CD4-positive, alpha-beta T cell treated with Interferon alpha-2 for 1 hour (primary cell): Measurements from ENCODE around the gene LUC7L3.
"Not testable (repeated sequence)": the region's sequence is repeated elsewhere in the genome, so short reads cannot be mapped to it uniquely, and the experiment has no call there.

Experiments
- DNase-seq, 2 donors: peaks; one replicate each; pipeline ENCODE4 v3.0.0-alpha.2; 2020 to 2022

The LUC7L3 gene, protein sequence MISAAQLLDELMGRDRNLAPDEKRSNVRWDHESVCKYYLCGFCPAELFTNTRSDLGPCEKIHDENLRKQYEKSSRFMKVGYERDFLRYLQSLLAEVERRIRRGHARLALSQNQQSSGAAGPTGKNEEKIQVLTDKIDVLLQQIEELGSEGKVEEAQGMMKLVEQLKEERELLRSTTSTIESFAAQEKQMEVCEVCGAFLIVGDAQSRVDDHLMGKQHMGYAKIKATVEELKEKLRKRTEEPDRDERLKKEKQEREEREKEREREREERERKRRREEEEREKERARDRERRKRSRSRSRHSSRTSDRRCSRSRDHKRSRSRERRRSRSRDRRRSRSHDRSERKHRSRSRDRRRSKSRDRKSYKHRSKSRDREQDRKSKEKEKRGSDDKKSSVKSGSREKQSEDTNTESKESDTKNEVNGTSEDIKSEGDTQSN

DNA sequence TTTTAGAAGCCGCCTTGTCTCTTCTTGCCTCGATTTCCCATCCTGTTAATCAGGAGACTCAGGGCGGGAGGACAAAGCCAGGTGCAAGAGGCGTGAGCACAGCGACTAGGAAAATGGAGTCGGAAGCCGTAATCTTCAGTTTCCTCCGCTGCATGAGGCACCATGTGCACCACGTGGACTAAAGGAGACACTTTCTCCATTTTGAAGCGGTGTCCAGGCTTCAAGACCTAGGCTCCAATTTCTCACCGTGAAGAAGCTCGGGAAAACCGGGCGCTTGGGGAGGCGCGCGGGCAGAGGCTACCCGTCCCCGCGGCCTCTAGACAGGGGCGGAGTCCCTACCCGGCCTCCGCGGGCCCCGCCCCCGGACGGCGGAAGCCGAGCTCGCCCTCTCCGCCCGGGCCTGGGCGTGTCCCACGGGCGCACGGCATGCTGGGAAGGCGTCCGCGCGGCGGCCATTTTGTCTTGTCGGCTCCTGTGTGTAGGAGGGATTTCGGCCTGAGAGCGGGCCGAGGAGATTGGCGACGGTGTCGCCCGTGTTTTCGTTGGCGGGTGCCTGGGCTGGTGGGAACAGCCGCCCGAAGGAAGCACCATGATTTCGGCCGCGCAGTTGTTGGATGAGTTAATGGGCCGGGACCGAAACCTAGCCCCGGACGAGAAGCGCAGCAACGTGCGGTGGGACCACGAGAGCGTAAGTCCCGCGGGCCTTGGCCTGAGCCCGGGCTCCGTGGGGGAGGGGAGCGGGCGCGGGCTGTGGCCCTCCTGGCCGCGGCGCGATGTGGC lies at the start of gene LUC7L3:
Gene LUC7L3, plus strand, starts transcription at position 460 of the 780 bp plus-strand sequence. Its CDS starts 130 bp downstream, at position 590.
- peak; percentile 89 to 94 for DNase-seq

DNA sequence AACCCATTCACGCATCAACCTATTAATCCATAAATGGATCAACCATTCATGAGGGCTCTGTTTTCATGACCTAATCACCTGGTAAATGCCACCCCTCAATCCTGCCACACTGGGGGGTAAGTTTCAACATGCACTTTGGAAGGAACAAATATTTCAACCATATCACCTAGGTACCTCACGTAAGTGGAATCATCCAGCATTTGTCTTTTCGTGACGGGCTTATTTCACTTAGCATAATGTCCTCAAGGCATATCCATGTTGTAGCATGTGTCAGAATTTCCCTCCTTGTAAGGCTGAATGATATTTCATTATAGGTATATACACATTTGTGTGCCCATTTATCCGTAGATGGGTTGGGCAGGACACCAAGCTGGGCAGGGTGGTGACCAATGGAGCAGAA lies 47.3 kb upstream of the LUC7L3 start:
- DNase-seq = no peak

DNA sequence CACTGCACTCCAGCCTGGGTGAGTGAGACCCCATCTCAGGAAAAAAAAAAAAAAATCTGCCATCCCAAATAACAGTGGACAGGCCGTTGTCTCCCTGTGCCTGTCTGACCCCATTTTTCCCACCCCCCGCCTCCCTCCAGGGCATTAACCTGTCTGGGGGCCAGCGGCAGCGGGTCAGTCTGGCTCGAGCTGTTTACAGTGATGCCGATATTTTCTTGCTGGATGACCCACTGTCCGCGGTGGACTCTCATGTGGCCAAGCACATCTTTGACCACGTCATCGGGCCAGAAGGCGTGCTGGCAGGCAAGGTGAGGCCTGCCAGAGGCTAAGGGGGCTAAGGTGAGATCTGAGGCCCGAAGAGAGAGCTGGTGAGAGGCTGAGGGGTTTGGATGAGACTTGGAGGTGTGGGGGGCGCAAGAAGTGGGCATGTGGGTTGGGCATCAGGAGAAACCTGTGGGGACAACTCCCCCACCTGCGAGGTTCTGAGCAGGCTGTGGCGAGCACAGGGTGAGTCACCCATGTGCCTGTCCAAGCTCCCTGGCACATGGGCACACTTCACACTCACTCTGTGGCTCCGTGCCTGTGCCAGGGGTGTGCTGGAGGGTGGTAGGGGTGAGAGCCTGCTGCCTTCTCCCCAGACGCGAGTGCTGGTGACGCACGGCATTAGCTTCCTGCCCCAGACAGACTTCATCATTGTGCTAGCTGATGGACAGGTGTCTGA lies 46.4 kb upstream of the LUC7L3 start:
- DNase-seq = no peak

DNA sequence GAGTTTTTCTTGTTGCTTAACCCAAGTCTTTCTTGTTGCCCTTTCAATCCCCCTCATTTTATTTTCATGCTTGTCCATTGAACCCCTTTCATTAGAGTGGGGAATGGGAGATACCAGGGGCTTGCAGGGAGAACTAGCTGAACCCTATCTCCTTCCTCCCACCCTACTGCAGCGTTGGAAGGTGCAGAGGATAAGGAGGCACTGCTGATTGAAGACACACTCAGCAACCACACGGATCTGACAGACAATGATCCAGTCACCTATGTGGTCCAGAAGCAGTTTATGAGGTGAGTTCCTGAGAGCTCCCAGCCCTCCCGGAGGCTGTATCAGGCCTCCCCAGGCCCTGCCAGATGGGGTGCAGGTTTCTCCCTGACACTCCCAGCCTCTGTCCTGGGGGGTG lies 44.2 kb upstream of the LUC7L3 start:
- DNase-seq = no peak

DNA sequence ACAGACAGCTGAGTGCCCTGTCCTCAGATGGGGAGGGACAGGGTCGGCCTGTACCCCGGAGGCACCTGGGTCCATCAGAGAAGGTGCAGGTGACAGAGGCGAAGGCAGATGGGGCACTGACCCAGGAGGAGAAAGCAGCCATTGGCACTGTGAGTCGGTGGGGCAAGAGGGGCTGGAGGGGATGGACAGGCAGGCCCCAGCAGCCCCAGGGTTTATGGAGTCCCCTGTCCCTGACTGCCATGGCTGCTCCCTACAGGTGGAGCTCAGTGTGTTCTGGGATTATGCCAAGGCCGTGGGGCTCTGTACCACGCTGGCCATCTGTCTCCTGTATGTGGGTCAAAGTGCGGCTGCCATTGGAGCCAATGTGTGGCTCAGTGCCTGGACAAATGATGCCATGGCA lies 43.8 kb upstream of the LUC7L3 start:
- DNase-seq = no peak

- no peak for DNase-seq
Observed at GRCh38 chr17:50676065-50676975, 43.1 kb upstream of the LUC7L3 start.

DNA sequence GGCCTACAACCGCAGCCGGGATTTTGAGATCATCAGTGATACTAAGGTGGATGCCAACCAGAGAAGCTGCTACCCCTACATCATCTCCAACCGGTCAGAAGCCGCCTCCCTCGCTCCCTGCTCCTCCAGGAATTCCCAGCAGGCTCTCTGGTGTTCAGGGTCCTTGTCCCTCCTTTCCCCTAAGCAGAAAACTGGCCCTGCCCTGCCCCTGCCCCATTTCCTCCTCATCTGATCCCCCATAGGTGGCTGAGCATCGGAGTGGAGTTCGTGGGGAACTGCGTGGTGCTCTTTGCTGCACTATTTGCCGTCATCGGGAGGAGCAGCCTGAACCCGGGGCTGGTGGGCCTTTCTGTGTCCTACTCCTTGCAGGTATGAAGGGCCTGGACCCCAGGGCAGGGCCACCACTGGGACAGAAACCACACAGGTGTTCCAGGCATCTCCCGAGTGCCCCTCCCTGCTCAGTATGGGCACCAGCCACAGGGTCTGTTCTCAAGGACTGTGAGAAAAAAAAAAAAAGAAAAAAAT lies 41.5 kb upstream of the LUC7L3 start:
- DNase-seq = no peak

DNA sequence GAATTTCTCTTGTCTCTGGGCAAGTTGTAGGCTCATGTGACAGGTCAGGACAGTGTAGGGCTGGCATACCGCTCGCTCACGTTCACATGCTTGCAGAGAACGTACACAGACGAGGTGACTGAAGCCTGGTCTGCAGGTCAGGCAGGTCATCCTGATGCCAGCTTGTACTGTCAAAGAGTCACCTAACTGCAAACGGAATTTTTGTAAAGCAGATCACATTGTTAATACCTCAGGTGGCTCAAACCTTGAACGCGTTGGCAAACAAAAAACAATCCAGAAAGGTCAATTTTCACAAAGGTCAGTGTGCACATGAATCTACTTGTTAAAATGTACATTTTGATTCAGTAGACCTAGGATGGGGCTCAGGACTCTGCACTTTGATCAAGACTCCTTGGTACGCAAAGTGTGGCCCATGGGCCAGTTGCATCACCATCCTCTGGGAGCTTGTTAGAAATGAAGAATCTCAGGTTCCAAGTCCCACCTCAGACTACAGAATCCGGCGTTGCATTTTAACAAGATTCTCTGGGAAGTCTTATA lies 40.3 kb upstream of the LUC7L3 start:
- DNase-seq = no peak

GRCh38 chr17:50680126-50680525 lies 39.3 kb upstream of the LUC7L3 start:
- no peak for DNase-seq

- DNase-seq = not testable (repeated sequence)
Observed at GRCh38 chr17:50680543-50681262, 38.7 kb upstream of the LUC7L3 start.

DNA sequence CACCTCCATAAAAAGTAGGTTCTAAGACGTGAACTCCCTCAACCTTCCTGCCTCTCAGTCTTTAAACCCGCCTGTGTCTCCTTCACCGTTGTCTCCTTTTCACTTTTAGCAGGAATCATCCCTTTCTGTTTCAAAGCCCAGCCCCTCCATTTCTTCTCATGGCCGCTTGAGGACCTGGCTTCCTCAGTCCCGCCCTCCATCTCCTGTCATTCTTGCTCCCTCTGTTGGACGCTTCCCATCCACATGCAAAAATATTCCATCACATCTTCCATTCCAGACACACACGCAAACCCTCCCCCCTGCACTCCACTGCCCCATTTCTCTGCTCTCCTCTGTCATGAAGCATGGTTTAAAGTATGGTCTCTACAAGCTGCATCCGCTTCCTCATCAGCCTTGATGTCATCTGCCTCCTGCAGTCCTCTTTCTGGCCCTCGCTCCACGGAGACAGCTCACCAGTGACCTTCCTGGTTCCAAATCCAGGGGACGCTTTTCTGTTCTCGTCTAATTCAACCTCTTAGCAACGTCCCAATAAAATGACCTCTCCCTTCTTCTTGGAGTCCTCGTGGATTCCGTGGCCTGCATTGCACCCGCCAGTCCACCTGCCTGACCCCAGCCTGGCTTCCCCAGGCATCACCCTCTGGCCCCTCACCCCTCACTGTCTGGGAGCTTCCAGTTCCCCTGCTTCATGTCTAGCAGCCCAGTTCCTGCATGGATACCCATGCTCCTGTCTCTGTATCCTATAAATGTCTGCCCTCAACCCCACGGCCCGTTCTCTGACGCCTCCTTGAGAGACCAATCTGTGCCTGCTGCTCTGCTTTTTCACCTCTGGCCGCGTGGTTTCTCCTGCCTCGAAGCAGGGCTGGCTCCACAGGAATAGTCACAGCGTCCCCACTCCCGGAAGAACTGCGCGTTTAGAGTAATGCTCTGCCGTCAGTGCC lies 37.9 kb upstream of the LUC7L3 start:
- DNase-seq = peak in 1 of 2 donors; percentile 12

DNA sequence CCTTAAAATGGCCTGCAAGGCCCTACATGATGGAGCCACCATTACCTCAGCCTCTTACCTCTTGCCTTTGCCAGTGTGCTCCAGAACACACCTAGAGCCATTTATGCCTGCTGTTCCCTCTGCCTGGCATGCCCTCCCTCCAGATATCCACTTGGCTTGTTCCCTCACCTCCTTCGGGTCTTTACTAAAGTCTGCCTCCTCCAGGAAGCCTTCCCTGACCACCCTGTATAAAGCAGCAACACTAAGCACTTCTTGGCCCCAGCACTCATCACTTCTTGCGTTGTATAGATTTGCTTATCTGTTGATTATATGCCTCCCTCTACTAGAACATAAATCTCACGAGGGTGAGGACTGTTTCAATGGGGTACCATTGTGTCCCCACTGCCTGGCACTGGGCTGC lies 37.0 kb upstream of the LUC7L3 start:
- DNase-seq = no peak

DNA sequence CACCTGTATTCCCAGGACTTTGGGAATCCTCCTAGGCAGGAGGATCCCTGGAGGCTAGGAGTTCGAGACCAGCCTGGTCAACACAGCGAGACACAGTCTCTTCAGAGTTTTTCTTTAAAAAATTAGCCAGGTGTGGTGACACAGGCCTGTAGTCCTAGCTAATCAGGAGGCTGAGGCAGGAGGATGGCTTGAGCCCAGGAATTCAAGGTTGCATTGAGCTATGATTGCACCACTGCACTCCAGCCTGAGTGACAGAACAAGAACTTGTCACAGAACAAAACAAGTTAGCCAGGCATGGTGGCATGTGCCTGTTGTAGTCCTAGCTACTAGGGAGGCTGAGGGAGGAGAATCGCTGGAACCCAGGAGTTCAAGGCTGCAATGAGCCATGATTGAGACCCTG lies 36.5 kb upstream of the LUC7L3 start:
- DNase-seq = no peak

DNA sequence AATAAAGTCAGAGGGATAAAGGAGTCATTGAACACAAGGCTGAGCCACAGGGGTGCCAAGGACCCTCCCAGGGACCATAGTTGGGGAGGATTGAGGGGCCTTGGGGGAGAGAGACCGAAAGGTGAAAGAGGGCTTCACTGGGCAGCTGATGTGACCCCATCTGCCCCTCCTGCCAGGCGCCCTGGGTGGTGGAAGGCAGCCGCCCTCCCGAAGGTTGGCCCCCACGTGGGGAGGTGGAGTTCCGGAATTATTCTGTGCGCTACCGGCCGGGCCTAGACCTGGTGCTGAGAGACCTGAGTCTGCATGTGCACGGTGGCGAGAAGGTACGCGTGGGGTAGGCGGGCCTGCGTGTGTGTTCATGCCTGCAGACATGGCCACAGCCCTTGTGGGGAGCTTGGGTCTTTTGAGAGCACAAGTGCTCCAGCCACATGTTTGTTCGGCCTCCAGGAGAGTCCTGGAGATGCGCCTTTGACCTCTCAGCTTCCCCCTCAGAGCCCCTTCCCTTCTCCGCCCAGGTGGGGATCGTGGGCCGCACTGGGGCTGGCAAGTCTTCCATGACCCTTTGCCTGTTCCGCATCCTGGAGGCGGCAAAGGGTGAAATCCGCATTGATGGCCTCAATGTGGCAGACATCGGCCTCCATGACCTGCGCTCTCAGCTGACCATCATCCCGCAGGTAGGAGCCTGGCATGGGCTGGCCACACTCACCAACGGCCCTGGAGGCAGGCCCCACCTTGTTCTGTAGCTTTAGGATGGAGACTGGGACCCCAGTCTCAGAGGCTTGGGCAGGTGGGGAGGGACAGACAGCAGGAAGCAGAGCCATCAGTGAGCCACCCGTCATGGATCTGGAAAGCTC lies 35.7 kb upstream of the LUC7L3 start:
- DNase-seq = no peak

GRCh38 chr17:50684288-50684611 lies 35.2 kb upstream of the LUC7L3 start:
- no peak for DNase-seq

GRCh38 chr17:50684612-50685333 lies 34.6 kb upstream of the LUC7L3 start:
- DNase-seq = no peak

- no peak for DNase-seq
Observed at GRCh38 chr17:50685334-50685665, 34.1 kb upstream of the LUC7L3 start.

GRCh38 chr17:50685691-50686493 lies 33.5 kb upstream of the LUC7L3 start:
- DNase-seq = no peak
